Endothelial cell of coronary artery (primary cell): Measurements from ENCODE around the gene SESN2. TPM values are rescaled to one million over a fixed set of nuclear protein-coding genes. Genes with fewer than 3 reads are reported as not detected.

Source experiments
- total RNA-seq: library from RNA; depleted of rRNA; stranded (reverse); fragments of >200 nt; gene quantifications from 2 replicates; pipeline ENCODE4 v1.2.3, GENCODE V29; 2014

SESN2 gene, protein sequence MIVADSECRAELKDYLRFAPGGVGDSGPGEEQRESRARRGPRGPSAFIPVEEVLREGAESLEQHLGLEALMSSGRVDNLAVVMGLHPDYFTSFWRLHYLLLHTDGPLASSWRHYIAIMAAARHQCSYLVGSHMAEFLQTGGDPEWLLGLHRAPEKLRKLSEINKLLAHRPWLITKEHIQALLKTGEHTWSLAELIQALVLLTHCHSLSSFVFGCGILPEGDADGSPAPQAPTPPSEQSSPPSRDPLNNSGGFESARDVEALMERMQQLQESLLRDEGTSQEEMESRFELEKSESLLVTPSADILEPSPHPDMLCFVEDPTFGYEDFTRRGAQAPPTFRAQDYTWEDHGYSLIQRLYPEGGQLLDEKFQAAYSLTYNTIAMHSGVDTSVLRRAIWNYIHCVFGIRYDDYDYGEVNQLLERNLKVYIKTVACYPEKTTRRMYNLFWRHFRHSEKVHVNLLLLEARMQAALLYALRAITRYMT
- 9.8 and 10.9 TPM in 2 replicates for total RNA-seq

DNA sequence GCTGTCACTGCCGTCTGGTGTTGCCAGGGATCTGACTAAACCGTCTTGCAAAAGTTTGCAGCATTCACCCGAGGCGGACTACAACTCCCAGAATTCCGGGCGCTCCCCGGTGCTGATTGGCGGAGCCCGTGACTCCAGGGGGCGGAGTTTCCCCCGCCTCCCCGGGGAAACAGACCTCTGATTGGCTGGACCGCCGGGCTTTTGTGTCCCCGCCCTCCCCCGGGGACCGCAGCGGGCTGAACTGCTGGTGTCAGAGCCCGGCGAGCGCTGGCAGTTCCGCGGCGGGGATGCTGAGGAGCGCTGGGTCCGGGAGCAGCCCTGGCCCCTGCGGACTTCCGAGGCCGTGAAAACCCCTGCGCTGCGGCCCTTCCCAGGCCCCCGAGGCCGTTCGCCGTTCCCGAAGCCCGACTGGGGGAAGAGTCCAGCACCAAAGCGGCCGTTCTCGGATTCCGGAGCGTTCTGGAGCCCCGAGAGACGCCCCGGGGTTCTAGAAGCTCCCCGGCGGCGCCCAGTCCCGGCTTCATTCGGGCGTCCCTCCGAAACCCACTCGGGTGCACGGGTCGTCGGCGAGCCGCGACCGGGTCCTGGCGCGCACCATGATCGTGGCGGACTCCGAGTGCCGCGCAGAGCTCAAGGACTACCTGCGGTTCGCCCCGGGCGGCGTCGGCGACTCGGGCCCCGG, at the start of gene SESN2:
SESN2 (plus strand) TSS at position 267 of the 682 bp plus-strand sequence; CDS start at position 597, 330 bp downstream.

DNA sequence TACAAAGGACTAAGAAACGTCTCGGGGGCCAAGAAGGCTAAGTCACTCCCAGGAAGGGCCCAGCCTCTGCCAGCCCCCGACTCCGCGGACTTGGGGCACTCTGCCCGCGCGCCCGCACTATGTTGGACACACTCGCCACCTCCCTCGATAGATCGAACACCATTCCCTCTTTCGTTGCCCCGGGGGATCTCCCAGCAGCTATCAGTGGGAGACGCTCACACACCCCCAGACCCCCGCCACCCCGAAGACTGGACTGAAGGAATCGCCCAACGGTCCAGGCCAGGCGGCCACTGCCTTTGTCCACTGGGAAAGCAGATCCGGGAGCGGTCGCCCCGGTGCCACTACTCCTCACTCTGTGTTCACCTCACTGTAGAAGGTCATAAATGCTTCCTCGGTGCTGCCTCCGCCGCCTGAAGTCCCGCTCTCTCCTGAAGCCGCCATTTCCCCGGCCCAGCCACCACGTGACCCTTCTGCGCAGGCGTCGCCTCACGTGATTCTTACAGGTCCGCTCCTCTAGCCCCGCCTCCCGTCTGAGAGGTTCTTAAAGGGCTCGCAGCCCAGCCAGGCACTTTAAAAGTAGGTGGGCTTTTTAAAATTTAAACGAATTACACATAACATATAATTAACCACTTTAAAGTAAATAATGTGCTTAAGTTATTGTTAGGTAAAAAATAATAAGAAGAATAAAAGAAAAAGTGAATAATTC, 26.6 kb upstream of the SESN2 start, which contains the start of gene DNAJC8:
DNAJC8 (minus strand) TSS at position 472 of the 706 bp plus-strand sequence; CDS start at position 441, 31 bp downstream.

DNA sequence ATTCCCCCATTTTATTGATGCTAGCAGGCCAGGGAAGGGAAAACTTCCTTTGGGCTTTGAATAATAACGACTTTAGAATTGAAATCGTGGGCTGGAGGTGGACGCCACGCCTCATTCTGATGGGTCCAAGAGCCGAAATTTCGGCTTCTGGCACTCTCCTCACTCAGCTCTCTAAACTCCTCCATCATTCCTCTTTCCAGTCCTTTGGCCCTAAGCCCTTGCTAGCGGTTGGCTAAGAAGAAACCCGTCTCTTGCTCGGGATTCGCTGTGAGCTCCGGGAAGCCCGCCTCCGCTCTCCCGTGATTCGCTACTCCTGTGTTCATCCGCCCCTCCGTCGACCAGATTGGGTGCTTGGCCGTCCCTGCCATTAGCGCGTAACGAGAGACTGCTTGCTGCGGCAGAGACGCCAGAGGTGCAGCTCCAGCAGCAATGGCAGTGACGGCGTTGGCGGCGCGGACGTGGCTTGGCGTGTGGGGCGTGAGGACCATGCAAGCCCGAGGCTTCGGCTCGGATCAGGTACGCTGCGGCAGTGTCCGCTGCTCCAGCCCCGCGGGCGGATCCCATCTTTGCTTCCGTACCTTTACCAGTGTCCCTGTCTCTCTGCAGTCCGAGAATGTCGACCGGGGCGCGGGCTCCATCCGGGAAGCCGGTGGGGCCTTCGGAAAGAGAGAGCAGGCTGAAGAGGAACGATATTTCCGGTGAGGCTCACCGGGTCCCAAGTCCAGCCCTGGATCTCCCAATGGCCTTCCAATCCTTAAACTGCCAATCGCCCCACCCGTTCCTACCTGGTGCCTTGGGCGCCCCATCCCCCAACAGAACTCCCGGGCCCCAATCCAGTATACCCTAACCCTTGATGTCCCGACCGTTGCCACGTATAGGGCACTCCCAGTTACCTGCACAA, 23.3 kb upstream of the SESN2 start, which contains the start of gene ATP5IF1:
ATP5IF1 (plus strand) TSS at position 370 of the 901 bp plus-strand sequence; CDS start at position 430, 60 bp downstream.

Other genes starting within 250 kb of the SESN2 start
- gene EYA3, start 170.9 kb upstream of the SESN2 start, total RNA-seq = 10.0 and 10.6 TPM in 2 replicates
- gene PTAFR, start 82.8 kb upstream of the SESN2 start, total RNA-seq = 0.09 and 0.18 TPM in 2 replicates
- gene DNAJC8, start 26.5 kb upstream of the SESN2 start, total RNA-seq = 53.6 and 55.9 TPM in 2 replicates
- gene ATP5IF1, start 23.4 kb upstream of the SESN2 start, total RNA-seq = 167 and 194 TPM in 2 replicates
- 18.8 and 19.2 TPM in 2 replicates for gene MED18, start 69.5 kb downstream of the SESN2 start, total RNA-seq
- gene PHACTR4, start 110.2 kb downstream of the SESN2 start, total RNA-seq = 7.1 and 14.7 TPM in 2 replicates
- 70.4 and 72.7 TPM in 2 replicates for gene RCC1, start 246.5 kb downstream of the SESN2 start, total RNA-seq